Hepatic stellate cell (primary cell): ENCODE results near the gene HAP1.

Experiments used
- DNase-seq: peaks from one replicate; pipeline ENCODE4 v3.0.0; 2011; ENCODE audit warnings: low spot score

The HAP1 gene

DNA sequence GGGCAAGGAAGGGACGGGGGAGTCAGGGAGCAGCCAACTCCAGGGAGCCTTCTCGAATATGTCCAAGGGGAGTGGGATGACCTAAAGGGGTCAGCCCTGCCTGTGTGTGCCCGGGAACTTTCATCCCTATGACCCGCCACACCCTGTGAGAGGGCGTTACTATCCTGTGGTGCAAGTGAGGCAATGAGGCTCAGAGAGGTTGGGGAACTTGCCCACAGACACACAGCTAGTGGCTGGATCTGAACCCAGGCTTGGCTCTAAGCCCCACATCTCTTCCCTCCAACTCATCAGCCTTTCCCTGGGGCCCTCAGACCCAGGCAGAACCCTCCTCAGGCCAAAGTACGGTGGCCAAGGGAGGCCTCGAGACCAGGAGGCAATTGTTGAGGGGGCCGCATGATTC, 28.9 kb upstream of the HAP1 start:
- no peak for DNase-seq

DNA sequence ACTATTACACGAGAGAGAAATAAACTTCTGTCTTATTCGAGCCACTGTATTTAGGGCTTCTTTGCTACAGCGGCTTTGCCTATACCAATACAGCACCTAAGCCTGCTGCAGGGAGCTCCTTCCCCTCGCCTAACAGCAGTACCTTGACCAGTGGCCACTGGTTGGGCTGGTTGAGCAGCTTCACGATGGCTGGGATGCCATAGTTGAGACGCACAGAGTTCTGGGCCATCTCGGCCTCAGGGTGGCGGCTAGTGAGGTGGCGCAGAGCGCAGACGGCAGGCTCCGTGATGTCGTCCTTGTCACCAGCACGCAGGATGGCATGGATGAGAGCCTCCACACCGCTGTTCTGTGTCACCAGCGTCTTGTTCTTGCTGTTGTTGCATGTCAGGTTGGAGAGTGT, 28.4 kb upstream of the HAP1 start:
- no peak for DNase-seq

GRCh38 chr17:41762391-41762790, 27.9 kb upstream of the HAP1 start:
- DNase-seq: no peak

- no peak for DNase-seq
Measured at GRCh38 chr17:41760878-41761277, 26.4 kb upstream of the HAP1 start.

DNA sequence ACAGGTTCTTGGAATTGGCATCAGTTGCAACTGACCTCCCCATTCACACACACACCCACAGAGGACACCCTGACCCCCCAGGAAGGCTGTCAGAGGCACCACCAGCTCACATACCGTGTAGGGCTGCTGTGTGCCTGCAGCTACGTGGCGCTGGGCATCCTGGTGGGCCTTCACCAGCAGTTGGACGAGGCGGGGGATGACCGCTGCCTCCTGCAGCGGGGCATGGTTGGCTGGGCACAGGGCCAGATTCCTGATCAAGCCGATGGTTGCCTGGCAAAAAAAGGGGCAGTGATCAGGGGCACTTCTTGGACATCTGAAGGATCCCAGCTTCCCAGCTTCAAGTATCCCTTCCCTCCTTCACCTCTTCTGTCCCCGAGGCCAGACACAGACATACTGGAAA, 24.2 kb upstream of the HAP1 start:
- no peak for DNase-seq

DNA sequence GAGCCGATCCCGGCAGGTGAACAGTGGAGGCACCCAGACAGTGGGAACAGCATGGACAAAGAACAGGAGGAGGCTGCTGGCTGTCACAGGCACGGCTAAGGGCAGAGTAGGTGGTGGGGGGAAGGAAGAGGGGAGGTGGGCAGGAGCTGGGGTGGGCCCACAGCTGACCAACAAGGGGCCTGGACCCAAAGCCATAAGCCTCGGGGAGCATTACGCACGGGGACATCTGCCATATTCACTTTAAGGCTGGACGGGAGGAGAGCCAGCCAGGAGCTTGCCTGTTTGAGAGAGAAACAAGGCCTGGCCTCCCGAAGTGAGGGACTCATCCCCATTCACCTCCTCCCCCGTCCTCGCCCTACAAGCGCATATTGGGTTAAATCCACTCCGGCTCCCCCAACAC, 19.6 kb upstream of the HAP1 start:
- DNase-seq: no peak

GRCh38 chr17:41751288-41751687, 16.8 kb upstream of the HAP1 start:
- no peak for DNase-seq

DNA sequence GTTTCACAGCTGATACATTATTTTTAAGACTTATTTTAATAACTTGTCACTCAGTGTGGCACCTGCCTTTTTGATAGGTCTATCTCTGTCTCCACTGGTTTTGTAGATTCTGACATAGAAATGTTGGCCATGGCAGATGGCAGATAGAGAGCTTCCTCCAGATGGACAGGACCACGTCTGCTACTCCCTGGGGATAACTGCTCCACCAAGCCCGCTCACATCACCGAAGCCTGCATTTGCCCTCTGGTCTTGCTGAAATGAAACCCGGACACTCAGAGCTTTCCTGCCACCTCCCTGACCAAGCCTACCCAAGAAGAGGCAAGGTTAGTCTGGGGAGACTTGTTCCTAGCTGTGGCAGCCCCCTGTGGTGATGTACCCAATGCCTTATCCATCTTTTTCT, 16.4 kb upstream of the HAP1 start:
- DNase-seq: no peak

- DNase-seq: no peak
Measured at GRCh38 chr17:41748275-41748674, 13.8 kb upstream of the HAP1 start.

DNA sequence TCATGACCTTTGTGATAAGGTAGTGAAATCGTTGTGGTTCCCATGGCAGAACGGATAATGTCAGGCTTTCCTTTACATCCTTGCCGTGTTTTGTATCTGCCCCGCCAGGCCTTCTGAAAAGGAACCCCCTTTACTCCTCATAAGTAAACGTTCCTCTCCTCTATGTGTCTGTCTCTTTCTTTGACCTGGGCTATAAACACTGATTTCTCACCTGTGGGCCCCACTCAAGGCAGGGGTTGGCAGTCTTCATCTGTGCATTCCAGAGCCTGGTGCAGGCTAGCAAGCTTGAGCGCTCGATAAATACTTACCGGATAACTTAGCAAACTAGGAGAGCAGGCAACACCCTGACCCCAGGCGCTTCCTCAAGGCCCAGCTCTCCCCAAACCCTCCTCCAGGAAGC, 7.3 kb upstream of the HAP1 start:
- no peak for DNase-seq

- no peak for DNase-seq
Measured at GRCh38 chr17:41740506-41740905, 6.1 kb upstream of the HAP1 start.

DNA sequence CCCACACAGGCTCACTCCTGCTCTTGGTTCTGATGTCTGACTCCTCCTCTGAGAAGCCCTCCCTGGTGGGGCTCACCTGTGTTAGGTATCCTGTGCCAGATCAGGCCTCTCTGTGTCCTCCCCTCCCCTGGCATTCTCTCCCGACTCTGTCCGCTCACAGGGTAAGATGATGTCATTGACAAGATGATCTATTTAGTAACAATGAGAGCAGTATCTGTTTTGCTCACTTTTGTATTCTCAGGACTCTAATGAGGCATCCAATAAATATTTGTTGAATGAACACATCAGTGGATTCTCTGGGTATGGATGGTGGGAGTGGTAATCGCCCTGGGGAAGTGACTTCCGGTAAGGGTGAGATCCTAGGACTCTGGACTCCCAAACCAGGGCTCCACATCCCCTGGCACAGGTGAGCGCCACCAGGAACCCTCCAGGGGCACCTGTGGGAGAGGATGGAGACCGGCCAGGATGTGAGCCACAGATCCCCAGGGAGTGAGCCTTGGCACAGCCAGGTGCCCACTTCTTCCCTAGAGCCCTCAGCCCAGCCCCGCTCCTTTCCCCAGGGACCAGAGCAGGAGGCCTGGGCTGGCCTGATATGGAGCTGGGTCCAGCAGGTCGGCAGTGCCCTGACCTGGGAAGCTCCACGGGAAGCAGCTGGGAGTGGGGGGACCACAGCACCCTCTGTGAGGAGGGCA, 5.4 kb upstream of the HAP1 start:
- DNase-seq: peak; percentile 51

DNA sequence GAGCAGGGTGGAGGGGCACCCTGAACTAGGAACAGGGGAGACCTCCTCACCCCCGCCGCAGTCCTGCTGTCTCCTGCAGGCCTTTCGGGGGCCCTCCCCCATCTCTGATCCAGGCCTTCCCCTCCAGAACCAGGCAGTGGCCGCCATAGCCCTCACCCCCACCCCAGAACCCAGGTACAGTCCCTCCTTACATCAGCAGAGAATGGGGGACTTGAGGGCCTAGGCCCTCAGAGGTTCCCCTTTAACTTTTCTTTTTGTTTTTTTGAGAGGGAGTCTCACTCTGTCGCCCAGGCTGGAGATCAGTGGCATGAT, 4.3 kb upstream of the HAP1 start:
- no peak for DNase-seq

DNA sequence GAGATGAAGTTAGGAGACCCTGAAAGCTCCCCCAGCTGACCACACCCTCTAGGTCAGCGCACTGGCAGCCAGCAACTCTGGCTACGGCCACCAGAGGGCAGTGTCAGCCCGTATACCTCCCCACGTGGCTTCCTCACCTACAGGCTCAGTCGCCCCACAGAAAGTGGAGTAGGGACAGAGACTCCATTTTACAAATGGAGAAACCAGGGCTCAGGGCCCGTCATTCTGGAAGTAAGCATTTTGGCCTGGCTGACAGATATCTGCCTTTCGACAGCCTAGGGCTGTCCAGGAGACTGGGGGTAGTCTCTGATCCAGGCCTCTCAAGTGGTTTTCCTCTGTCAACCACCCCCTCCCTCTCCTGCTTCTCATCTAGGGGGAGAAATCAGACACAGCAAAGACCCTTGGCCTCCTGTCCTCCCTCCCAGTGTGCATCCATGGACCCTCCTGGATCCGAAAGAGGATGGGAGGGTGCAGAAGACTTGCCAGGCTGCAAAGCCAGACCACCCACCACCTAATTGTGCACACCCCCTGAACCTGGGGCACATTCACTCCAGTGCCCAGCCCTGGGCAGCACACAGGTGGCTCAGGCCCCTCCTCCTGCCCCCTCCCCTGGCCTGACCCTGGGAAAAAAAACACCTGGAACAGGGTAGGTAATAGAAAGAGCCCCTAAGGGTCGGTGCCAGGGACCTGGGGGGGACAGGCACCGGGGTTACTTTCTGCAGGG, 3.8 kb upstream of the HAP1 start:
- DNase-seq: peak; percentile 94

DNA sequence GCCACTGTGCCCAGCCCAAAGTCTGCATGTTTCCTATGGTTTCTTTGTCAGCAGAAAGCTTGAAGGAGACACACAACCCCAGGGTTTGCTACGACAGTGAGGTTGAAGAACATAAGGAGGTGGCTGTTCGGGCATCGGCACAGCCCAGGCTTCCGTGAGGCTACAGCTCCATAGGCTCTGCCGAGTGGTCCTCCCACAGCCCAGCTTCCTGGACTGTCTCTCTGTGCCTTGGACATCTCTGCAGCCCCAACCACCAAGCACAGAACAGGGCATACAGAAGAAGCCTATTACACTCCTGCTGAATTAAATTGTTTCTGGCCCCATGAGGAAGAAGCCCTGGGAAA, 3.2 kb upstream of the HAP1 start:
- DNase-seq: no peak

DNA sequence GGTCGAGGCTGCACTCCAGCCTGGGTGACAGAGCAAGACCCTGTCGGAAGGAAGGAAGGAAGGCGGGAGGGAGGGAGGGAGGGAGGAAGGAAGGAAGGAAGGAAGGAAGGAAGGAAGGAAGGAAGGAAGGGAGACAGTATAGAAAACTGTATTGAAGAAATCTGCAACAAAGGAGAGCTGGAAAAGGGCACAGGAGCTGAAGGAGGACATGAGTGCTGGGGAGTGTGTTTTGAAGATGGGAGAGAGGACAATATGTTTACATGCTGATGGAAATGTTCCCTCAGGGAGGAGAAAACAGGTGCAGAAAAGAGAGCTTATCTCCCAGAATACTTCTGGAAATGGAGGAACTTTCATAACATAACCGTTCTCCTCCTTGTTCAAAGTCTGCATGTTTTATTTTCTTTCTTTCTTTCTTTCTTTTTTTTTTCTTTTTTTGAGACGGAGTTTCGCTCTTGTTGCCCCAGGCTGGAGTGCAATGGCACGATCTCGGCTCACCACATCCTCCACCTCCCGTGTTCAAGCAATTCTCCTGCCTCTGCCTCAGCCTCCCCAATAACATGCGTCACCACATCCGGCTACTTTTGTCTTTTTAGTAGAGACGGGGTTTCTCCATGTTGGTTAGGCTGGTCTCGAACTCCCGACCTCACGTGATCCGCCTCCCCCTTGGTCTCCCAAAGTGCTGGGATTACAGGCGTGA, 2.7 kb upstream of the HAP1 start:
- DNase-seq: no peak

DNA sequence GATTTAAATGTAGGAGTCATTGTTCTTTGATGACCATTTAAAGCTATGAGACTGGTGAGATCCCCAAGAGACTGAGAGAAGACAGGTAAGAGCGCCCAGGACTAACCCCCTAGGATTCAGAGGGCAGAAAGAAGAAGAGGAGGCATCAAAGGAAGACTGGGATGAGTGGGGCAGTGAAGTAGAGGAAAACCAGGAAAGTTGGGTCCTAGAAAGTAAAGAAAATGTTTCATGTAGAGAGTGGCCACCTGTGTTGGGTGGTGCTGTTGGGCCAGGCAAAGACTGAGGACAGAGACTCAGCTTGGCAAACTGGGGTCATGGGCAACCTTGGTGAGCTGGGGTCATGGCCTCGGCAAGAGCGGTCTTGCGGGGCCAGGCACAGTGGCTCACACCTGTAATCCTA, 1.3 kb upstream of the HAP1 start:
- DNase-seq: no peak

- no peak for DNase-seq
Measured at GRCh38 chr17:41734949-41735313, 488 bp upstream of the HAP1 start.

GRCh38 chr17:41733348-41734138, 900 bp downstream of the HAP1 start:
- no peak for DNase-seq

GRCh38 chr17:41731836-41732235, 2.6 kb downstream of the HAP1 start:
- no peak for DNase-seq

- no peak for DNase-seq
Measured at GRCh38 chr17:41730479-41730878, 4.0 kb downstream of the HAP1 start.

GRCh38 chr17:41728056-41728455, 6.4 kb downstream of the HAP1 start:
- DNase-seq: no peak

DNA sequence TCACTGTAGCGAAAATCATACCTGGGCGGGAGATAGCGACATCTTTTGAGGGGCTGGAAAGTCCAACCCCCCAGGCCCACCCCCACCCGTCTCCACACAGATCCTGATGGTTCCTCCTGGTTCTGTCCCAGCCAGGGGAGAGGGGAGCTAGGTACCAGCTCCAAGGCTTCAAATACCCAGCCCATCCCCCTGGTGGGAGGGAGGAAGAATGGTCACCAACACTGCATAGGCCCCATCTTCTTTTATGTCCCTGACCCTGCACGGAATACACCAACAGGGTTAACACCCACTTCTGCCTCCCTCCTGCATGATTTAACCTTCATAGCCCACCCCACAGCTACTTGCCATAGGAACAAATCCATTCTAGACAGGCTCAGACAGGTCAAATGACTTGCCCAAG, 9.3 kb downstream of the HAP1 start:
- no peak for DNase-seq
